Panc1 (cell line): Measurements from ENCODE around the gene FAM83G.

Experiments used
- CTCF ChIP-seq: fragments of 450-650 bp; IDR thresholded peaks from 2 replicates; pipeline ENCODE4 v1.5.1; 2017; ENCODE audit warnings: mild to moderate bottlenecking
- REST ChIP-seq, 2 experiments: IDR thresholded peaks; 2 replicates each; pipeline ENCODE4 v1.6.1; 2011 to 2012; ENCODE audit warnings: low read depth in 2 of 2, control low read depth in 1 of 2, low read length in 1 of 2, mild to moderate bottlenecking in 1 of 2, moderate library complexity in 1 of 2; ENCODE audit not compliant: insufficient read depth in 1 of 2

GRCh38 chr17:18980682-18981334 is 23.8 kb downstream of the FAM83G start:
- no peak for TF ChIP-seq CTCF
- TF ChIP-seq REST (IDR thresholded peaks at IDR 0.05; ENCODE audit: insufficient read depth in 1 of 2, low read depth in 2 of 2, low read length in 1 of 2), result no peak
